GM23338 (cell line): ENCODE measurements around the gene MACF1.

Experiments used
- CREB1 ChIP-seq: fragments of 250-450 bp; sonication (Bioruptor Pico); IDR thresholded peaks from 2 replicates; pipeline ENCODE4 v1.5.0; 2020; ENCODE audit warnings: low read depth, mild to moderate bottlenecking, moderate library complexity
- CTCF ChIP-seq, 2 experiments: fragments of 200-600 bp in 1 of 2; sonication (generic) in 1 of 2; conservative IDR thresholded peaks; 2 replicates each; pipeline versions ENCODE4 v1.5.1 to v1.6.1; 2016 to 2017; ENCODE audit warnings: antibody characterized with exemption in 2 of 2, low read depth in 2 of 2, mild to moderate bottlenecking in 2 of 2, moderate library complexity in 1 of 2
- EZH2 ChIP-seq: fragments of 200-600 bp; sonication (generic); IDR thresholded peaks from one replicate; pipeline ENCODE4 v1.8.0; 2017; ENCODE audit warnings: antibody characterized with exemption, mild to moderate bottlenecking, low read depth; ENCODE audit not compliant: unreplicated experiment
- EZH2phosphoT487 ChIP-seq: fragments of 200-600 bp; sonication (generic); IDR thresholded peaks from one replicate; pipeline ENCODE4 v1.8.1; 2018; ENCODE audit warnings: antibody characterized with exemption; ENCODE audit not compliant: unreplicated experiment
- JUNB ChIP-seq: IDR thresholded peaks from one replicate; pipeline ENCODE4 v1.6.1; 2016; ENCODE audit warnings: antibody characterized with exemption; ENCODE audit not compliant: unreplicated experiment
- POLR2AphosphoS5 ChIP-seq: IDR thresholded peaks from 2 replicates; pipeline ENCODE4 v1.6.1; 2016; ENCODE audit warnings: antibody characterized with exemption, low read depth
- STAT1 ChIP-seq: IDR thresholded peaks from one replicate; pipeline ENCODE4 v1.6.1; 2016; ENCODE audit warnings: antibody characterized with exemption; ENCODE audit not compliant: unreplicated experiment
- TF ChIP-seq, protein P1 (sequence below): IDR thresholded peaks from one replicate; pipeline ENCODE4 v1.6.1; 2018; ENCODE audit warnings: antibody characterized with exemption; ENCODE audit not compliant: unreplicated experiment

GRCh38 chr1:39272798-39273469 lies 68.4 kb downstream of the MACF1 start:
- TF ChIP-seq CTCF (conservative IDR thresholded peaks at IDR 0.05; ENCODE audit: low read depth in 2 of 2): no peak
- TF ChIP-seq, protein P1, sequence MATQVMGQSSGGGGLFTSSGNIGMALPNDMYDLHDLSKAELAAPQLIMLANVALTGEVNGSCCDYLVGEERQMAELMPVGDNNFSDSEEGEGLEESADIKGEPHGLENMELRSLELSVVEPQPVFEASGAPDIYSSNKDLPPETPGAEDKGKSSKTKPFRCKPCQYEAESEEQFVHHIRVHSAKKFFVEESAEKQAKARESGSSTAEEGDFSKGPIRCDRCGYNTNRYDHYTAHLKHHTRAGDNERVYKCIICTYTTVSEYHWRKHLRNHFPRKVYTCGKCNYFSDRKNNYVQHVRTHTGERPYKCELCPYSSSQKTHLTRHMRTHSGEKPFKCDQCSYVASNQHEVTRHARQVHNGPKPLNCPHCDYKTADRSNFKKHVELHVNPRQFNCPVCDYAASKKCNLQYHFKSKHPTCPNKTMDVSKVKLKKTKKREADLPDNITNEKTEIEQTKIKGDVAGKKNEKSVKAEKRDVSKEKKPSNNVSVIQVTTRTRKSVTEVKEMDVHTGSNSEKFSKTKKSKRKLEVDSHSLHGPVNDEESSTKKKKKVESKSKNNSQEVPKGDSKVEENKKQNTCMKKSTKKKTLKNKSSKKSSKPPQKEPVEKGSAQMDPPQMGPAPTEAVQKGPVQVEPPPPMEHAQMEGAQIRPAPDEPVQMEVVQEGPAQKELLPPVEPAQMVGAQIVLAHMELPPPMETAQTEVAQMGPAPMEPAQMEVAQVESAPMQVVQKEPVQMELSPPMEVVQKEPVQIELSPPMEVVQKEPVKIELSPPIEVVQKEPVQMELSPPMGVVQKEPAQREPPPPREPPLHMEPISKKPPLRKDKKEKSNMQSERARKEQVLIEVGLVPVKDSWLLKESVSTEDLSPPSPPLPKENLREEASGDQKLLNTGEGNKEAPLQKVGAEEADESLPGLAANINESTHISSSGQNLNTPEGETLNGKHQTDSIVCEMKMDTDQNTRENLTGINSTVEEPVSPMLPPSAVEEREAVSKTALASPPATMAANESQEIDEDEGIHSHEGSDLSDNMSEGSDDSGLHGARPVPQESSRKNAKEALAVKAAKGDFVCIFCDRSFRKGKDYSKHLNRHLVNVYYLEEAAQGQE: no peak
- TF ChIP-seq CREB1: no peak
- TF ChIP-seq POLR2AphosphoS5: no peak
- TF ChIP-seq EZH2: no peak
- TF ChIP-seq EZH2phosphoT487: no peak
- TF ChIP-seq JUNB: no peak
- TF ChIP-seq STAT1: no peak
